Choroid plexus epithelial cell (primary cell): Measurements from ENCODE around the gene NCKAP5L.
A peak's percentile ranks its signal among the peaks of the same experiment; 100 is the strongest.
"Not testable (repeated sequence)": the region's sequence is repeated elsewhere in the genome, so short reads cannot be mapped to it uniquely, and the experiment has no call there.

Experiments
- DNase-seq: peaks from one replicate; pipeline ENCODE4 v3.0.0-alpha.2; 2010; ENCODE audit warnings: low read depth
- H3K4me3 ChIP-seq: 2 replicates; pipeline ENCODE4 v1.5.1; 2011; ENCODE audit warnings: low read depth, mild to moderate bottlenecking, control low read depth, low read length, moderate library complexity
- CTCF ChIP-seq: conservative IDR thresholded peaks from 2 replicates; pipeline ENCODE4 v1.5.1; 2011; ENCODE audit warnings: low read depth, mild to moderate bottlenecking, control low read depth, inconsistent platforms, low read length, moderate library complexity

Gene NCKAP5L

GRCh38 chr12:49776858-49777257 is 51.4 kb downstream of the NCKAP5L start:
- TF ChIP-seq CTCF = no peak
- no peak overlapping the region for H3K4me3 ChIP-seq
- DNase-seq = no peak

- no peak overlapping the region for H3K4me3 ChIP-seq
- peak; percentile 90 for DNase-seq
- TF ChIP-seq CTCF = peak; percentile 88
Measured at GRCh38 chr12:49776413-49776812, 51.8 kb downstream of the NCKAP5L start.

GRCh38 chr12:49773102-49773501 is 55.1 kb downstream of the NCKAP5L start:
- not testable (repeated sequence) for H3K4me3 ChIP-seq, DNase-seq

GRCh38 chr12:49767333-49767732 is 60.9 kb downstream of the NCKAP5L start:
- DNase-seq = no peak
- TF ChIP-seq CTCF = no peak
- no peak overlapping the region for H3K4me3 ChIP-seq

GRCh38 chr12:49766115-49766455 is 62.1 kb downstream of the NCKAP5L start:
- no peak overlapping the region for H3K4me3 ChIP-seq
- no peak for DNase-seq
- no peak for TF ChIP-seq CTCF

- TF ChIP-seq CTCF = no peak
- H3K4me3 ChIP-seq = no peak overlapping the region
Measured at GRCh38 chr12:49764126-49764525, 64.1 kb downstream of the NCKAP5L start.

GRCh38 chr12:49763006-49763591 is 65.1 kb downstream of the NCKAP5L start:
- TF ChIP-seq CTCF = peak; percentile 90
- DNase-seq = peak; percentile 76
- H3K4me3 ChIP-seq = no peak overlapping the region

More at GRCh38 chr12:49764126-49764525, 64.1 kb downstream of the NCKAP5L start:
- no peak for DNase-seq
